ENCODE measurements around the gene MACROD2. TPM values are rescaled to one million over a fixed set of nuclear protein-coding genes. Genes with fewer than 3 reads are reported as not detected.
"Not testable (repeated sequence)": the region's sequence is repeated elsewhere in the genome, so short reads cannot be mapped to it uniquely, and the experiment has no call there.

The MACROD2 gene
- total RNA-seq, 1 donor from 2014 or later = 3.1 TPM

DNA sequence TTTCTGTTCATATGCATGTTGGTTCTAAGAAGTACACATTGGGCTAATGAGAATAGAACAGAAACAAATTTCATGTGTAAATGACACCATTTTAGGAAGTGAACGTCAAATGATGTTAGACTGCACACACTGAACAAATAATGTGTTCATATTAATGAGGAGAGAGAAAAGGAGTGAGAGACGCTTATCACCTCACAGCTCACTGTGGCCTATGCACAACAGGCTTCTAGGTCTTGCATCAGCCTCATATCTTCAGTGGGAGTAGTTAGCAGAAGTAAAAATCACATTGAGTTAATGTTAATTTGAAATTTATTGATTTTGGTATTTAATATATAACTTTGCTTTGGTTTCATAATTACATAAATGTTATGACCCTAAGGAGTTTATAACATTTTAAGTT is 454.9 kb downstream of the MACROD2 start:
- Histone ChIP-seq H3K9me3 (ENCODE audit: control insufficient read depth in 3 of 3, low read length in 3 of 3) (no peaks in the 10 kb centered on the region), H3K4me1 (ENCODE audit: control insufficient read depth in 3 of 3, insufficient read depth in 3 of 3, low read length in 3 of 3) (no peaks in the 10 kb centered on the region), H3K9ac (ENCODE audit: low read depth in 1 of 3, low read length in 3 of 3) (no peak overlapping the region), H3K27ac (ENCODE audit: low read depth, low read length) (no peak overlapping the region), H3K4me3 (ENCODE audit: low read length in 3 of 3) (no peak overlapping the region), H3K27me3 (ENCODE audit: control insufficient read depth in 3 of 3, insufficient read depth in 3 of 3, low read length in 3 of 3) (no peaks in the 10 kb centered on the region), H3K36me3 (ENCODE audit: control insufficient read depth in 3 of 3, insufficient read depth in 3 of 3, low read length in 3 of 3) (no peaks in the 10 kb centered on the region)

- H3K9me3 ChIP-seq (ENCODE audit: control insufficient read depth in 3 of 3, low read length in 3 of 3) = no peaks in the 10 kb centered on the region
- H3K9ac ChIP-seq (ENCODE audit: low read depth in 1 of 3, low read length in 3 of 3) = no peak overlapping the region
- no peaks in the 10 kb centered on the region for H3K4me1 ChIP-seq (ENCODE audit: control insufficient read depth in 3 of 3, insufficient read depth in 3 of 3, low read length in 3 of 3)
- H3K36me3 ChIP-seq (ENCODE audit: control insufficient read depth in 3 of 3, insufficient read depth in 3 of 3, low read length in 3 of 3) = no peaks in the 10 kb centered on the region
- no peak overlapping the region for H3K4me3 ChIP-seq (ENCODE audit: low read length in 3 of 3)
- no peak overlapping the region for H3K27ac ChIP-seq (ENCODE audit: low read depth, low read length)
- H3K27me3 ChIP-seq (ENCODE audit: control insufficient read depth in 3 of 3, insufficient read depth in 3 of 3, low read length in 3 of 3) = no peaks in the 10 kb centered on the region
Measured at GRCh38 chr20:14451458-14451857, 456.1 kb downstream of the MACROD2 start.

- Histone ChIP-seq H3K4me1 (ENCODE audit: control insufficient read depth in 3 of 3, insufficient read depth in 3 of 3, low read length in 3 of 3) (no peaks in the 10 kb centered on the region), H3K27me3 (ENCODE audit: control insufficient read depth in 3 of 3, insufficient read depth in 3 of 3, low read length in 3 of 3) (no peaks in the 10 kb centered on the region), H3K4me3 (ENCODE audit: low read length in 3 of 3) (no peak overlapping the region), H3K27ac (ENCODE audit: low read depth, low read length) (no peak overlapping the region), H3K9ac (ENCODE audit: low read depth in 1 of 3, low read length in 3 of 3) (no peak overlapping the region), H3K9me3 (ENCODE audit: control insufficient read depth in 3 of 3, low read length in 3 of 3) (no peaks in the 10 kb centered on the region), H3K36me3 (ENCODE audit: control insufficient read depth in 3 of 3, insufficient read depth in 3 of 3, low read length in 3 of 3) (no peaks in the 10 kb centered on the region)
Measured at GRCh38 chr20:14453259-14453658, 457.9 kb downstream of the MACROD2 start.

- Histone ChIP-seq H3K27me3 (ENCODE audit: control insufficient read depth in 3 of 3, insufficient read depth in 3 of 3, low read length in 3 of 3) (no peaks in the 10 kb centered on the region), H3K9ac (ENCODE audit: low read depth in 1 of 3, low read length in 3 of 3) (no peak overlapping the region), H3K27ac (ENCODE audit: low read depth, low read length) (no peak overlapping the region), H3K4me1 (ENCODE audit: control insufficient read depth in 3 of 3, insufficient read depth in 3 of 3, low read length in 3 of 3) (no peaks in the 10 kb centered on the region), H3K4me3 (ENCODE audit: low read length in 3 of 3) (no peak overlapping the region), H3K9me3 (ENCODE audit: control insufficient read depth in 3 of 3, low read length in 3 of 3) (no peaks in the 10 kb centered on the region), H3K36me3 (ENCODE audit: control insufficient read depth in 3 of 3, insufficient read depth in 3 of 3, low read length in 3 of 3) (no peaks in the 10 kb centered on the region)
Measured at GRCh38 chr20:14454296-14454695, 459.0 kb downstream of the MACROD2 start.

DNA sequence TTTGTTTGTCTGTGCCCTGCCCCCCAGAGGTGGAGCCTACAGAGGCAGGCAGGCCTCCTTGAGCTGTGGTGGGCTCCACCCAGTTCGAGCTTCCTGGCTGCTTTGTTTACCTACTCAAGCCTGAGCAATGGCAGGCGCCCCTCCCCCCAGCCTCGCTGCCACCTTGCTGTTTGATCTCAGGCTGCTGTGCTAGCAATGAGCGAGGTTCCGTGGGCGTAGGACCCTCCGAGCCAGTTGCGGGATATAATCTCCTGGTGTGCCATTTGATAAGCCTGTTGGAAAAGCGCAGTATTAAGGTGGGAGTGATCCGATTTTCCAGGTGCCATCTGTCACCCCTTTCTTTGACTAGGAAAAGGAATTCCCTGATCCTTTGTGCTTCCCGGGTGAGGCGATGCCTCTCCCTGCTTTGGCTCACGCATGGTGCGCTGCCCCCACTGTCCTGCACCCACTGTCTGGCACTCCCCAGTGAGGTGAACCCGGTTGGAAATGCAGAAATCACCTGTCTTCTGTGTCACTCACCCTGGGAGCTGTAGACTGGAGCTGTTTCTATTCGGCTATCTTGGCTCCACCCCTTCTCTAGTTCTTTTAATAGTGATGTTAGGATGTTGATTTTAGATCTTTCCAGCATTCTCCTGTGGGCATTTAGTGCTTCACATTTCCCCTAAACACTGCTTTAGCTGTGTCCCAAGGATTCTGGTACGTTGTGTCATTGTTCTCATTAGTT is 471.9 kb downstream of the MACROD2 start:
- not testable (repeated sequence) for H3K27me3 ChIP-seq (ENCODE audit: control insufficient read depth in 3 of 3, insufficient read depth in 3 of 3, low read length in 3 of 3); H3K4me1 ChIP-seq (ENCODE audit: control insufficient read depth in 3 of 3, insufficient read depth in 3 of 3, low read length in 3 of 3); H3K4me3 ChIP-seq (ENCODE audit: low read length in 3 of 3); H3K9me3 ChIP-seq (ENCODE audit: control insufficient read depth in 3 of 3, low read length in 3 of 3); H3K36me3 ChIP-seq (ENCODE audit: control insufficient read depth in 3 of 3, insufficient read depth in 3 of 3, low read length in 3 of 3); H3K27ac ChIP-seq (ENCODE audit: low read depth, low read length); H3K9ac ChIP-seq (ENCODE audit: low read depth in 1 of 3, low read length in 3 of 3)

DNA sequence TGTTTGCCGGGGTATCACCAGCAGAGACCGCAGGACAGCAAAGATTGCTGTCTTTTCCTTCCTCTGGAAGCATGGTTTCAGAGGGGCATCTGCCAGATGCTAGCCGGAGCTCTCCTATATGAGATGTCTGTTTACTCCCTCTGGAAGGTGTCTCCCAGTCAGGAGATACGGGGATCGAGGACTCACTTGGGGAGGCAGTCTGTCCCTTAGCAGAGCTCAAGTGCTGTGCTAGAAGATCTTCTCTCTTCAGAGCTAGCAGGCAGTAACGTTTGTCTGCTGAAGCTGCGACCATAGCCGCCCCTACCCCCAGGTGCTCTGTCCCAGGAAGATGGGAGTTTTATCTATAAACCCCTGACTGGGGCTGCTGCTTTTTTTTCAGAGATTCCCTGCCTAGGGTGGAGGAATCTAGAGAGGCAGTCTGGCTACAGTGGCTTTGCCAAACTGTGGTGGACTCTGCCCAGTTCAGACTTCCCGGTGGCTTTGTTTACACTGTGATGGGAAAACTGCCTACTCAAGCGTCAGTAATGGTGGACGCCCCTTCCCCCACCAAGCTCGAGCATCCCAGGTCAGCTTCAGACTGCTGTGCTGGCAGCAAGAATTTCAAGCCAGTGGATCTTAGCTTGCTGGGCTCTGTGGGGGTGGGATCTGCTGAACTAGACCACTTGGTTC is 475.0 kb downstream of the MACROD2 start:
- H3K9me3 ChIP-seq (ENCODE audit: control insufficient read depth in 3 of 3, low read length in 3 of 3) = no peaks in the 10 kb centered on the region
- H3K27me3 ChIP-seq (ENCODE audit: control insufficient read depth in 3 of 3, insufficient read depth in 3 of 3, low read length in 3 of 3) = no peaks in the 10 kb centered on the region

DNA sequence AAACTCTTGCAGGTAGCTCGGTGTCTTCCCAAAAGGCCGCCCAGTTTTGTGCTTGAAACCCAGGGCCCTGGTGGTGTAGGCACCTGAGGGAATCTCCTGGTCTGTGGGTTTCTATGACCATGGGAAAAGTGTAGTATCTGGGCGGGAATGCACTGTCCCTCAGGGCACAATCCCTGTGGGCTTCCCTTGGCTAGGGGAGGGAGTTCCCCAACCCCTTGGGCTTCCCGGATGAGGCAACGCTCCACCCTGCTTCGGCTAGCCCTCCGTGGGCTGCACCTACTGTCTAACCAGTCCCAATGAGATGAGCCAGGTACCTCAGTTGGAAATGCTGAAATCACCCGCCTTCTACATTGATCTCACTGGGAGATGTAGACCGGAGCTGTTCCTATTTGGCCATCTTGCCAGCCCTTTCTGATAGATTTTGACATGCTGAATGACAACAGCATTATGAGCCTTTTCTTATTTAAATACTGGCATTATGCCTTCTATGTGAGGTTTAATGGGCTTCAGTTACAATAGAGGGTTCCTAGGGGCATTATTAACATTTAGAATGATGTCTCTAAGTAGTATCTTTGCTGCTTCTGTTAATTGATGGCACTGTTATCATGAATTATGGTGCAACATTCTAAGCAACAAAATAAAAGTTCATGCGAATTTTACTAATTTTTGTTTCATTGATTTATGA is 475.8 kb downstream of the MACROD2 start:
- Histone ChIP-seq H3K27me3 (ENCODE audit: control insufficient read depth in 3 of 3, insufficient read depth in 3 of 3, low read length in 3 of 3) (no peaks in the 10 kb centered on the region), H3K27ac (ENCODE audit: low read depth, low read length) (no peak overlapping the region), H3K9ac (ENCODE audit: low read depth in 1 of 3, low read length in 3 of 3) (no peak overlapping the region), H3K9me3 (ENCODE audit: control insufficient read depth in 3 of 3, low read length in 3 of 3) (no peaks in the 10 kb centered on the region), H3K4me3 (ENCODE audit: low read length in 3 of 3) (no peak overlapping the region), H3K36me3 (ENCODE audit: control insufficient read depth in 3 of 3, insufficient read depth in 3 of 3, low read length in 3 of 3) (no peaks in the 10 kb centered on the region), H3K4me1 (ENCODE audit: control insufficient read depth in 3 of 3, insufficient read depth in 3 of 3, low read length in 3 of 3) (no peaks in the 10 kb centered on the region)

More for the DNA sequence above, 475.0 kb downstream of the MACROD2 start:
- no peak overlapping the region for H3K4me3 ChIP-seq (ENCODE audit: low read length in 3 of 3)
- no peak overlapping the region for H3K9ac ChIP-seq (ENCODE audit: low read depth in 1 of 3, low read length in 3 of 3)
- H3K4me1 ChIP-seq (ENCODE audit: control insufficient read depth in 3 of 3, insufficient read depth in 3 of 3, low read length in 3 of 3) = no peaks in the 10 kb centered on the region
- no peaks in the 10 kb centered on the region for H3K36me3 ChIP-seq (ENCODE audit: control insufficient read depth in 3 of 3, insufficient read depth in 3 of 3, low read length in 3 of 3)
- no peak overlapping the region for H3K27ac ChIP-seq (ENCODE audit: low read depth, low read length)

DNA sequence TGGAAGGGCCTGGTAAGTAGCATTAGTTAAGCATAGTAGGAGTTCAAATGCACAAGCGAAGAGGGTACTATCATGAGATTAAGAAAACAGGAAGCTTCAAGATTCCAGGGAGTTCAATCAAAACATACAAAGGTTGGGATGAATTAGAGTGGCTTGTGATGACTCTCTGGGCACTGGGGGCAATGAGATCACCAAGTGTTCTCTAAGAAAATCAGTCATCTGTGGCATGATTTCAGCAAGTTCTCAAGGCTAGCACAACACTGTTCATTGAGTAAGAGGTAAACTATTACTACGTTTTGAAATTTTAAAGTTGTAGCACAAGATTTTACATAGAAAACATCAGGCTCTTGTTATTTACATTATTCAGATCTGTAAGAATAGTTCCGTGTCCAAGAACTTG is 481.8 kb downstream of the MACROD2 start:
- Histone ChIP-seq H3K36me3 (ENCODE audit: control insufficient read depth in 3 of 3, insufficient read depth in 3 of 3, low read length in 3 of 3) (no peaks in the 10 kb centered on the region), H3K27me3 (ENCODE audit: control insufficient read depth in 3 of 3, insufficient read depth in 3 of 3, low read length in 3 of 3) (no peaks in the 10 kb centered on the region), H3K9ac (ENCODE audit: low read depth in 1 of 3, low read length in 3 of 3) (no peak overlapping the region), H3K9me3 (ENCODE audit: control insufficient read depth in 3 of 3, low read length in 3 of 3) (no peaks in the 10 kb centered on the region), H3K4me3 (ENCODE audit: low read length in 3 of 3) (no peak overlapping the region), H3K27ac (ENCODE audit: low read depth, low read length) (no peak overlapping the region), H3K4me1 (ENCODE audit: control insufficient read depth in 3 of 3, insufficient read depth in 3 of 3, low read length in 3 of 3) (no peaks in the 10 kb centered on the region)

DNA sequence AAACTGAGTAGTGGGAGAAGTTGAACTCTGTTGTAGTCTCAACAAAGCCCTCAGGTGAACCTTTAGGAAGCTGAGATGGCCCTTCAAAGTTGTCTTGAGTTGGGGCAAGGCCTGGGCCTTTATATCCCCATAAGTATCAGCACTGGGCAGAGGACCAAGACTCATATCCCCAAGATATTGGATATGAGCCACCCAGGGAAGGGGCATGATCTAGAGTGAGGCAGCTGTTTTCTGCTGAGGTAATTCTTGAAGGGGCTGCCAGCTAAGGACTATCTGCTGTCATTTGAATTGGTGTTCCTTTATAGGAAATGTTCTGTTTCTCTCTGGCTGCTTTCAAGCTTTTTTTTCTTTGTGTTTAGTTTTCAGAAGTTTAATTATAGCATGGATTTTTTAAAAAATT is 482.8 kb downstream of the MACROD2 start:
- Histone ChIP-seq H3K9ac (ENCODE audit: low read depth in 1 of 3, low read length in 3 of 3) (no peak overlapping the region), H3K27me3 (ENCODE audit: control insufficient read depth in 3 of 3, insufficient read depth in 3 of 3, low read length in 3 of 3) (no peaks in the 10 kb centered on the region), H3K9me3 (ENCODE audit: control insufficient read depth in 3 of 3, low read length in 3 of 3) (no peaks in the 10 kb centered on the region), H3K4me3 (ENCODE audit: low read length in 3 of 3) (no peak overlapping the region), H3K36me3 (ENCODE audit: control insufficient read depth in 3 of 3, insufficient read depth in 3 of 3, low read length in 3 of 3) (no peaks in the 10 kb centered on the region), H3K27ac (ENCODE audit: low read depth, low read length) (no peak overlapping the region), H3K4me1 (ENCODE audit: control insufficient read depth in 3 of 3, insufficient read depth in 3 of 3, low read length in 3 of 3) (no peaks in the 10 kb centered on the region)

DNA sequence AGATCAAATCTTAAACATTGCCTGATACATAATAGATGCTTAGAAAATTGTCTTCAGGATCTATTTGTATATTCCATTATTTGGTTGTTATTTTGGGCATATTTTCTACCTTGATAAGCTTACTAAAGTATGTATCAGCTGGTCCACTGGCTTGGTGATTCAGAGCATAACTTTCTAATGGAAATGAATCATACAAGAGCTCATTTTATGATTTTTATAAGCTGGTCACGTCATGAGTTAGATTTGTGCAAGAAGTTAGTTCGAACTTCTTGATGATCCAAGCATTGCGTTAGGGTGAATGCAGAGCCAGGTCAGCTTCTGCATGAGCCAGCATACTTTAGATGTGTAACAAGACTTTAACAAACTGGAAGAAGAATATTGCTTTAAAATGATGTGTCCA is 486.5 kb downstream of the MACROD2 start:
- Histone ChIP-seq H3K27me3 (ENCODE audit: control insufficient read depth in 3 of 3, insufficient read depth in 3 of 3, low read length in 3 of 3) (no peaks in the 10 kb centered on the region), H3K4me3 (ENCODE audit: low read length in 3 of 3) (no peak overlapping the region), H3K9me3 (ENCODE audit: control insufficient read depth in 3 of 3, low read length in 3 of 3) (no peaks in the 10 kb centered on the region), H3K4me1 (ENCODE audit: control insufficient read depth in 3 of 3, insufficient read depth in 3 of 3, low read length in 3 of 3) (no peaks in the 10 kb centered on the region), H3K9ac (ENCODE audit: low read depth in 1 of 3, low read length in 3 of 3) (no peak overlapping the region), H3K36me3 (ENCODE audit: control insufficient read depth in 3 of 3, insufficient read depth in 3 of 3, low read length in 3 of 3) (no peaks in the 10 kb centered on the region), H3K27ac (ENCODE audit: low read depth, low read length) (no peak overlapping the region)

All from skeletal muscle tissue (tissue), 4 donors.